SH-SY5Y (cell line): ENCODE results near the gene ENO4.

ENCODE experiments used
- GATA2 ChIP-seq: IDR thresholded peaks from 2 replicates; pipeline ENCODE4 v1.6.1; 2011; ENCODE audit warnings: mild to moderate bottlenecking, low read depth, low read length
- GATA3 ChIP-seq: IDR thresholded peaks from 2 replicates; pipeline ENCODE4 v1.6.1; 2011; ENCODE audit warnings: low read depth, mild to moderate bottlenecking, low read length, moderate library complexity

- TF ChIP-seq GATA2 (no peak), GATA3 (no peak)
Observed at GRCh38 chr10:116919164-116919563, 69.9 kb downstream of the ENO4 start.
